Fibroblast of lung (primary cell): ENCODE results near the gene RNF115.
"Not testable (repeated sequence)": the region's sequence is repeated elsewhere in the genome, so short reads cannot be mapped to it uniquely, and the experiment has no call there.

Source experiments
- CTCF ChIP-seq, 2 donors: IDR thresholded peaks in 1 of 2; conservative IDR thresholded peaks in 1 of 2; 1 replicate in 1 of 2; 2 replicates in 1 of 2; pipeline ENCODE4 v1.5.1; 2011 to 2012; ENCODE audit warnings: low read length in 2 of 2, control low read depth in 1 of 2, inconsistent platforms in 1 of 2, low read depth in 1 of 2, mild to moderate bottlenecking in 1 of 2
- EZH2 ChIP-seq: IDR thresholded peaks from 2 replicates; pipeline ENCODE4 v1.5.1; 2012; ENCODE audit warnings: low read length, control low read depth, mild to moderate bottlenecking; ENCODE audit errors: missing control alignments

- TF ChIP-seq CTCF (conservative IDR thresholded peaks at IDR 0.05 in 1 of 2, IDR thresholded peaks at IDR 0.05 in 1 of 2; ENCODE audit: low read depth in 1 of 2, low read length in 2 of 2); EZH2: not testable (repeated sequence)
These were observed 6.9 kb upstream of the RNF115 start for GRCh38 chr1:145830810-145831209.
